EH (cell line): Measurements from ENCODE around the gene CXCL16.
A peak's percentile ranks its signal among the peaks of the same experiment; 100 is the strongest.

Experiments
- DNase-seq: peaks from one replicate; pipeline ENCODE4 v3.0.0-alpha.2; 2015; ENCODE audit warnings: low read depth

Gene CXCL16, protein sequence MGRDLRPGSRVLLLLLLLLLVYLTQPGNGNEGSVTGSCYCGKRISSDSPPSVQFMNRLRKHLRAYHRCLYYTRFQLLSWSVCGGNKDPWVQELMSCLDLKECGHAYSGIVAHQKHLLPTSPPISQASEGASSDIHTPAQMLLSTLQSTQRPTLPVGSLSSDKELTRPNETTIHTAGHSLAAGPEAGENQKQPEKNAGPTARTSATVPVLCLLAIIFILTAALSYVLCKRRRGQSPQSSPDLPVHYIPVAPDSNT

DNA sequence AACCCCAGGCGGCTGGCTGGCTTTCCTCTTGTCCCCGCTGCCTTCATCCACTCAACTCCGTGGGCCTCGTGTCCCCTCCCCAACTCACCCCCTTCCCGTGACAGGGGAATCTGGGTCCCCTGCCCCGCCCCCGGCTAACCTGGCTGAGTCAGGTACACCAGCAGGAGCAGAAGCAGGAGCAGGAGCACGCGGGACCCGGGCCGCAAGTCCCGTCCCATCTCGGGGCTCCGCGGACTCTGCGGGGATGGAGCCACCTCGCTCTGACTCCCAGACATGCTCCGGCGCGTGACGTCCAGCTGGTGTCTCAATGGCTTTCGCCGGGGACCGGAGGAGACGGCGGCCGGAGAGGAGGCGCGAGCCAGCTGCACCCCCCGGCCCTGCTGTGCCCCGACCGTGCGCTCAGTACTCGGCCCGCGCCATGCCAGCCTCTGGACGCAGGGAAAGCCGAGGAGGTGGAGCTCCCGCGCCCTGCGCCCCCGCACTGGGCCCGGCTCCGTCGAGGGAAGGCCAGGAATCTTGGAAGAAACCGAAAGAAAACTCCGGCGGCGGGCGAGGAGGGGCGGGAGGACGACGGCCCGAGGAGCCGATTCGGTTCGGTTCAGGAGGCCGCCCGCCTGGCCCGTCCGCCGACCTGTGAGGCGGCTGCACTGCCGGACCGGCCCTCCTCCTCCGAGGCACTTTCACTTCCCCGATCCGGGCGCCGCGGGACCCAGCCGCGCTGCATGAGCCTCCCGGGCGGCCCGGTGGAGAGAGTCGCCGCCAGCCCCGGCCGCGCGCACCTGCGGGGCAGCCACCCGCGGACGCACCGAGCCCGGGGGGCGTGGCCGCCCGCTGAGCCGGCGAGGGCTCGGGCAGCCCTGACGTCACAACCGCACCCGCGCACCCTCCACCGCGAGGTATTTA is at the start of gene CXCL16, which contains the start of gene ZMYND15:
Gene CXCL16, minus strand, starts transcription at position 807 of the 903 bp plus-strand sequence. Its CDS starts 589 bp downstream, at position 218.
Gene ZMYND15, plus strand, starts transcription at position 712 of the 903 bp plus-strand sequence. CDS start 716 bp downstream, outside the sequence.
- DNase-seq = peak; percentile 42

DNA sequence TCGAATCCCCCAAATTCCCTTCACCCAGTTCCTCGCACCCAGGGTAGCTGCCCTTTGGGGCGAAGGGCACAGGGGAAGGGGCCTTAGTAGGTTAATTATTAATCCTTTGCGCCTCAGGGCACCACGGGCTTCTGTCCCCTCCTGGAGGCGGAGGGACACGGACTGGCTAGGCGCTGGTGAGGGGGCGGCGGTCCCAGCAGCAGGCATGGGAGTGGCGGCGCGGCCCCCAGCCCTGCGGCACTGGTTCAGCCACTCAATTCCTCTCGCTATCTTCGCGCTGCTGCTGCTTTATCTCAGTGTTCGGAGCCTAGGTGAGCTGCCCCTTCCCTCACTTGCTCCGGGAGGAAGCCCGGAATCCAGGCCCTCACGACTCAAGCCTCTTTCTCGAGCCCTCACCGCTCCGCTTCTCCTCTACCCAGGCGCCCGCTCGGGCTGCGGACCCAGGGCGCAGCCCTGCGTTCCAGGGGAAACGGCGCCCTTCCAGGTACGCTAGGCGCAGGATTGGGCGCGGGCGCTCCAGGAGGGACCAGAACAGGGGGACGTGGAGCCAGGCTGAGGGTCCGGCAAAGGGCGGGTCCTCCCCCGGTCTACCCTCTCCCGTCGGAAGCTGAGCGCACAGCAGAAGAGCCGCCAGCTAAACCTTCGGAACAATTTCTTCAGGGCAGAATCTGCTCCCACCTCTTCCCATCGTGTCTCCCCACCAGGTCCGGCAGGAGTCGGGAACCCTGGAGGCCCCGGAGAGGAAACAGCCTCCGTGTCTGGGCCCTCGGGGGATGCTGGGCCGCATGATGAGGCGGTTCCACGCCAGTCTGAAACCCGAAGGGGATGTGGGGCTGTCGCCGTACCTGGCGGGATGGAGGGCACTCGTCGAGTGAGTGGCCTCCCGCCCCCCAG is 49.3 kb upstream of the CXCL16 start, which contains the start of gene GLTPD2:
Gene GLTPD2, plus strand, starts transcription at position 158 of the 894 bp plus-strand sequence. Its CDS starts 48 bp downstream, at position 206.
- peak; percentile 10 for DNase-seq

DNA sequence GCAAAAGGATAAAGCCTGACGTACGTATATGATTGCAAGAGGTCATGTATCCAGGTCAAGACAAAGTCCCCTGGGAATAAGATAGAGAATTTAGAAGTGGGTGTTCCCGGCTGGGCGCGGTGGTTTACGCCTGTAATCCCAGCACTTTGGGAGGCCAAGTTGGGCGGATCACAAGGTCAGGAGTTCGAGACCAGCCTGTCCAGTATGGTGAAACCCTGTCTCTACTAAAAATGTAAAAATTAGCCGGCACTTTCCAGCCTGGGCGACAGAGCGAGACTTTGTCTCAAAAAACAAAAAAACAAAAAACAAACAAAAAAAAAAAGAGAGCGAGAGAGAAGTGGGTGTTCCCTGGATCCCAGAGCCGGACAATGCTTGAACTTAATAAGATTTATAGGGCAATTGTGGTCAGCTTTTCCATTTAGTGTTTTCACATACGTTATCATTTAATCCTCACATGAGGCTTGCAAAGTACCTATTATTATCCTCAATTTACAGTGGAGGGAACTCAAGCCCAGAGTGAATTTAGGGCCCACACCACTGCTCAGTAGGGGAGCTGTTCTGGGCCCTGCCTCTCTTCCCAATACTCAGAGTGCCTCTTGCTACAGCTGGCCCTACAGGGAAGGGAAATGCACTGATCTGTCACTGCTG is 48.6 kb upstream of the CXCL16 start:
- DNase-seq = no peak

DNA sequence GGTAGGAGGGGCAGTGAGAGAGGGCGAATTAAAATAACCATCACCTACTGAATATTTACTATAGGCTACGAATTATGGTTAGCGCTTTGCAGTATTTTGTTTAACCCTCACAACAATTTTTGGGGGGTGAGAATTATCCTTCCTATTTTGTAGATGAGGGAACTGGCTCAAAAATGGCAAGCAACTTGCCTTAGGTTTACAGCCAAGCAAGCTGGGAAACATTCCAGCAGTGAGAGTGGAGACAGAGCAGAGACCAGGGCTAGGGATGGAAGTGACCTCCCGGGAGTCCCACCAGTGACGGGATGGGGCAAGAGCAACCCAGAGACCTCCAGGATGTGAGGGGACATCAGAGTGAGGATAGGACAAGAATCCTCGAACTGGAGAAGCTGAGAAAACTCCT is 46.8 kb upstream of the CXCL16 start:
- DNase-seq = no peak

DNA sequence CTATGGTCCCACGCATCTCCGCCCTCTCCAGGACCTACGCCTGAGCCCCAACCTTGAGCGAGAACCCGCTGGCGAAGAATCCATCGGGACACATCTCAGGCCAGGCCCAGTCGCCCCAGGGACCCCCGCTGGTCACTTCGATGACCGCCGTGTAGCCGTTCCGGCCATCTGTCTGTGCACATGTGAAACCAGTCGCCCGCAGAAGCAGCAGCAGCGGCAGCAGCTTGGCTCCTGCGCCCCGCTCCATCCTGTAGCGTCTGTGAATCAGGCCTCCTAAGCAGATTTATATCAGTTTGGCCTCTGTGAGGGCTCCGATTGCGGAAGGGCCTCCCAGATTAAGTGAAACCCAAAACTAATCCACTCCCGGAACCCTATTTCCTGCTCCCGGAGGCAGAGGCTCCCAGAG is 46.4 kb upstream of the CXCL16 start, which contains the start of gene VMO1:
Gene VMO1, minus strand, starts transcription at position 259 of the 406 bp plus-strand sequence. Its CDS starts 12 bp downstream, at position 247.
- DNase-seq = peak; percentile 38

DNA sequence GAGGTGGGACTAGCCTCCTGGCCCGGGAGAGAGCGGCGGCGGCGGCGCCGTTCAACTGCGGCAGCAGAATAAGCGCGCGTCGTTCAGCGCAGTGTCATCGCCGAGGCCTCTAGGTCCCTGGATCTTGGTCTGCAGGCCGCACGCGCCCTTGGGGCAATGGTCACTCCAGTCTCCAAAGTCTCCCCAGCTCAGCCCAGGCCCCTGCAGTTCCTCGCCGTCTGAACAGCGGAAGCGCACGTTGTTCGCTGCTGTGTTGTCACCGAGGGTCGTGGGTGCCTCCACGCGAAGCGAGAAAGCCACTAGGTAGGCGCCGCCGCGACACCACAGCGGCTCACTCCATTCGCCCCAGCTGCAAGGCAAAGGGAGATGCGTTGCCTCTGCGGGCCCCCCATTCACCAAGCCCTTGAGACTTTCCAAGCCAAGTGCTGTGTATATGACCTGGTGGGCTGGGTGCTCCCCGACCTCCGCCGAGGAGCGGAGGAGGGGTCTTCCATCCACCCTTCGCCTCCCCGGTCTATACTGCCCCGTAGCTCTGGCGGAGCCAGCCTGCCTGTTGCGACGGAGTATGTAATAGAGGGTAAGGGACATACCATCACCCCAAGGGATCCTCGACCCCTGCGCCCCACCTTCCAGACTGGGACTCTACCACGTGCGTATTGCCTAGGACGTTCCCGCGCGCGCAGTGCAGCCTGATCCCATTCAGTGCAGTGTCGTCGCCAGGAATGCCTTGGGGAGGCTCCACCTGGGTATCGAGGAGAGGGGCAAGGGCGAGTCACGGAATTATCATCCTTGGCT is 45.8 kb upstream of the CXCL16 start:
- DNase-seq = peak; percentile 21

DNA sequence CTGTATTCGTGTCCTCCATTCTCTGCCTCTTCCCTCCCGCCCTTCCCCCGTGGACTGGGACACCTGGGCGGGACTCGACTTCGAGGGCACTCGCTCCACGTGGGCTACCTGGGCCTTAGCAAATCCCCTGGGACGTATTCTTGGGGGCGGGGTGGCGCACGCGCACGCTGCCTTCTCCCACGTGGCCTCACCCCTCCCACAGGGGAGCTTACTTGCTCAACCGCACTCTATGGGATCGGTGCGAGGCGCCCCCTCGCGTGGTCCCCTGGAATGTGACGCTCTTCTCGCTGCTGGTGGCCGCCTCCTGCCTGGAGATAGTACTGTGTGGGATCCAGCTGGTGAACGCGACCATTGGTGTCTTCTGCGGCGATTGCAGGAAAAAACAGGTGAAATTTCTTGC is 42.9 kb upstream of the CXCL16 start:
- no peak for DNase-seq

DNA sequence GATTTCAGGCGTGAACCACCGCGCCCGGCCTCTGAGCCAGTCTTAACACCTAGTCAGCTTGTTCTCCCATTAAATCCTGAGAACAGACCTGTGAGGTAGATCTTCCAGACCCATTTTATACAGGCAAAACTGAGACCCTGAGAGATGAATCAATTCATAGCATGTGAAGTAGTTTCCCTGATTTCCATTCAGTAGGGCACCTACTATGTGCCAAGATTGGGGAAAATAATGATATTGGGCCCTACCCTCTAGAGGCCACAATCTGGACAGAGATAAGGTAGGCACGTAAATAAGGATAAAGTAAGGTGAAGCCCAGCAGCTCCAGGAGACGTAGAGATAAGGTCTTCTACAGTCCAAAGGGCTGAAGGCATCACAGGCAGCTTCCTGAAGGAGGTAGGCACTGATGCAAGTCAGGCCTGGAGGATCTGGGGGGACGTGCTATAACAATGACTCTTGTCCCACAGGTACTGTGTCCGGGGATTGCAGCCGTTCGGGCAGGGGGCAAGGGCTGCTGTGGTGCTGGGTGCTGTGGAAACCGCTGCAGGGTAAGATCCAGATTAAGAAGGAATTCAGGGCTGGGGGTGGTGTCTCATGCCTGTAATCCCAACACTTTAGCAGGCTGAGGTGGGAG is 40.7 kb upstream of the CXCL16 start:
- DNase-seq = no peak

DNA sequence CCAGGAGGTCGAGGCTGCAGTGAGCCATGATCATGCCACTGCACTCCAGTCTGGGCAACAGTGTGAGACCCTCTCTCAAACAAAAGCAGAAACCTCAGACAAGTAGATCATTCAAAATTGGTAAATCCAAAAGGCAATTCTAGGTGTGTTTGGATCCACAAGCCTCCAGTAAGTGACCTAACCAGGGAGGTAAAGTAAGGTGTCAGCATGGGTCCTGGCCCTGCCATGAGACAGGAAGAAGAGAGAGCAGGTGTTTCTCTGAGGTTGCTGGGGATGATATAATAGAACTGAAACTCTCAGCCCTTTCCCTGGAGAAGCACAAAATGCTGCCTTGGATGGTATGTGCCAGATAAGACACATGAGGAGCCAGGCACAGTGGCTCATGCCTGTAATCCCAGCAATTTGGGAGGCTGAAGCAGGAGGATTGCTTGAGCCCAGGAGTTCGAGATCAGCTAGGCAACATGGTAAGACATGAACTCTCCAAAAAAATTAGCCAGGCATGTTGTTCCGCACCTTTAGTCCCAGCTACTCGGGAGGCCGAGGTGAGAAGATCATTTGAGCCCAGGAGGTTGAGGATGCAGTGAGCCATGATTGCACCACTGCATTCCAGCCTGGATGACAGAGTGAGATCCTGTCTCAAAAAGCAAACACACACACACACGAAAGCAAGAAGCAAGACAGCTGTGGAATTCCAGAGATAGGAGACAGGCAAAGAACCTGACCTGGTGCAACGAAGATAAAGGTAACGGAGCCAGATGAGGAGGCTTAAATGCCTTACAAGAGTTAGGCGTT is 38.4 kb upstream of the CXCL16 start:
- DNase-seq = peak; percentile 25

DNA sequence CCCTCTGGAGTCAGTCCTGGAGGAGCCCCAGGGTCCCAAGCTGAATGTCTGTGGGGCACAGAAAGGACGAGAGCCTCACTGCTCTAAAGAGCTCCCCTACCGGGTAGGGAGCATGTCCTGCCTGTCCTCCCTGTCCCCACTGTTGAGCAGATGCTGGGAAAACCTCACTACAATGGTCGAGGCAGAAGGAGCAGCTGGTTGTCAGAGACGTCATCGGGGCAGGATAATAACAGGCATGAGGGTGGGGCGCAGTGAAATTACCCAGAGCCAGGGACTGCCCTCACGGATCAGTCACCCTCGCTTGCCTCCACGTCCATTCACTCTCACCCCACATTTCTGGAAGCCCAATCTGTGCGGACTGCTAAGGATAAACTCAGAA is 32.5 kb upstream of the CXCL16 start:
- no peak for DNase-seq

DNA sequence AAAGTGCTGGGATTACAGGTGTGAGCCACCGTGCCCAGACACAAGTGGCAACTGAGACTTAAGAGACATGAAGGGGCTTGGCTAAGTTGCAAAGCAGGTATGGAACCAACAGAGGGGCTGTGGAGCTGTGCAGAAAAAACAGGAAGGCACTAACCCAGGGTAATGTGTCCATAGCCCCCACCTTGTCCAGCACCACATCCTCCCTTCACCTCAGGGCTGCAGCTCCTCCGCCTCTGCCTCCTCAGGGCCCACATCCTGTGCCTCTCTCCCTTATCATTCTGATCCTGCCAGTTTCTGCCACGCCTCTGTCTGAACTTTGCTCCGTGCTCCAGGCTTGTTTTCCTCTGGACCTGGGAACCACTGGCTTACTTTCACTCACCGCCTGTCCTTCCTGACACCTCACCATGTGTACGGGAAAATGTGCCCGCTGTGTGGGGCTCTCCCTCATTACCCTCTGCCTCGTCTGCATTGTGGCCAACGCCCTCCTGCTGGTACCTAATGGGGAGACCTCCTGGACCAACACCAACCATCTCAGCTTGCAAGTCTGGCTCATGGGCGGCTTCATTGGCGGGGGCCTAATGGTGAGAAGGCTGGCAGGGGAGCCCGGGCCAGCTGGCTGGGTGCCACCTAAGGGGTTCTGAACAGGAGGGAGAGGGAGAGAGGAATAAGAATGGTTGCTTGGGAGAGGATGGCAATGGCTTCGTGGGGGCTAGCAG is 31.9 kb upstream of the CXCL16 start, which contains the start of gene TM4SF5:
Gene TM4SF5, plus strand, starts transcription at position 368 of the 716 bp plus-strand sequence. Its CDS starts 37 bp downstream, at position 405.
- DNase-seq = no peak

DNA sequence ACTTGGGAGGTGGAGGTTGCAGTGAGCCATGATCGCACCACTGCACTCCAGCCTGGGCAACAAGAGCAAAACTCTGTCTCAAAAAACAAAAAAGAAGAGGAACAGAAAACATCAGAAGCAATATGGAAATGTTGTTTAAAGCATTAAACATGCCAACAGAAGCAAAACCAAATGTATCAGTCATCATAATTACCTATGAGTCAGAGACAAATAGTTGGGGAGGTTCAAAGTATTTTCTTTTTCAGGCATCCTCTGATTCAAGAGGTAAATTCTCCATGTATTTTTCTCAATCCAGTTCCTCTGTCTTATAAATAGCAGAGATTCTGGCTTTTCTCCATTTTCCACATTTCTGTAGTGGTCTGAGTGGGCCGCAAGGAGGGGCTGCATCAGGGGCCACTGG is 29.9 kb upstream of the CXCL16 start:
- DNase-seq = peak; percentile 53

DNA sequence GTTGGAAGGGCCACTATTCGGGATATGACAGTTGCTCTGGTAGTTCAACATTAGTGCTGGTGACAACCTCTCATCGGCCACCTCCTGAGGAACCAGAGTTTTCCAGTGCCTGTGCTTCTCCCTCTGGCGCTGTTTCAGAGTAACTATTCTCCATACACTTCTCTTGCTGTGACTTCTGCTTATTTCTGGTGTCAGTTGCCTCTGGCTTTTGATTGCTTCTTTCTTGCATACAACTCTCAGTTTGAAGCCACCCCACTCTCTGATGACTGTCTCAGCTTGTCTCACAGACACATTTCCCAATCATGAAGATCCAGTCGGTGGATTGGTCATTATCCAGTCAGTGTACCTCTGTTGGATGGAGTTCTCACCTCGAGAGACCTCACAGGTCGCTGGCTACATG is 28.6 kb upstream of the CXCL16 start:
- DNase-seq = no peak

DNA sequence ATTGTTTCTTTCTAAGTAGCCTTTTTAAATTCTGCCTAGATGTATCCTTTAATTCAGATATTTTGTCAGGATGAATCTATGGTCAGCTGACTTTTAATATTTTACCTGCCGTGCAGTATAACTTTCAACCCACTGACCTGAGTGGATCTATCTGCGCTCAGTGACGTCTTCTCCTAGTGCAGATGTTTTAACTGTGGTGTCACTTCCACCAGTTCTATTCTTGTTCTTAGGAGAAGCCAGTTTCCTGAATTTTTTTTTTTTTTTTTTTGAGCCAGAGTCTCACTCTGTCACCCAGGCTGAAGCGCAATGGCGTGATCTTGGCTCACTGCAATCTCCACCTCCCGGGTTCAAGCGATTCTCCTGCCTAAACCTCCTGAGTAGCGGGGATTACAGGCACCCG is 27.0 kb upstream of the CXCL16 start:
- no peak for DNase-seq

DNA sequence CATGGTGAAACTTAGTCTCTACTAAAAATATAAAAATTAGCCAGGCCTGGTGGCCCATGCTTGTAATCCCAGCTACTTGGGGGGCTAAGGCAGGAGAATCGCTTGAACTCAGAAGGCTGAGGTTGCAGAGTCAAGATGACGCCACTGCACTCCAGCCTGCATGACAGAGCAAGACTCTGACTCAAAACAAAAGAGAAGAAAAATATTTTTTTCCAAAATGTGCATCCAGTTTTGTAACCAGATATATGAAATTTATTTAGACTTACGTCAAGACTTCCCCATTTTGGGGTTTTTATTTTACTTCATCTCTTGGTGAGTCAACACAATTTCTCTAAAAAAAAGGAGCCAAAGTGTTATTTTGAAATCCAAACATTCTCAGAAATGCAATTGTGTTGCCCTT is 26.5 kb upstream of the CXCL16 start:
- no peak for DNase-seq

DNA sequence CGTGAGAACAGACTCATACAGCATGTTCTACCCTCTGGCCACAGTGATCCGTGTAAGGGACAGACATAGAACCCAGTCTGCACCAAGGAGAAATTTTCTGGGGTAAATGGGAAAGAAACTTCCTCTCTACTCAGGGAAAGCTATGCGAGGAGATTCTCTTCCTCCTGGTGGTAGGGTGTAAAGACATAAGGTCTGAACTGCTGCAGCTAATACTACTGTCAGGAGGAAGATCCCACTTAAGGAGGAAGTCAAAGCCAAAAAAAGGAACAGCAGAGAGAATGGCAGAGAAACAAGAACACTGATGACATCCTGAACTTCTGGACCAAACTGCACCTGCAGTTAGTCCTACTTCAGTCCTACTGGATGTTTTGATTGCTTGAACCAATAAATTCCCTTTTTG is 24.9 kb upstream of the CXCL16 start:
- no peak for DNase-seq

DNA sequence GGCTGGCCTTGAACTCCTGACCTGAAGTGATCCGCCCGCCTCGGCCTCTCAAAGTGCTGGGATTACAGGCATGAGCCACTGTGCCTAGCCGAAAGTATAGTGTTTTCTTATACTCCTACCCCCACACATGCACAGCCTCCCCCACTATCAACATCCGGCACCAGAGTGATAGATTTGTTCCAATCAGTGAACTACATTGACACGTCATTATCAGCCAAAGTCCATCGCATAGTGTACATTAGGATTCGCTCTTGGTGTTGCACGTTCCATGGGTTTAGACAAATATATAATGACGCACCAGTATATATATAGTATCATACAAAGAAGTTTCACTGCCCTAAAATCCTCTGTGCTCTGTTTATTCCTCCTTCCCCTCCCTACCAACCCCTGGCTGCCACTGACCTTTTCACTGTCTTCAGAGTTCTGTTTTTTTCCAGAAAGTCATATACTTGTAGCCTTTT is 20.1 kb upstream of the CXCL16 start:
- DNase-seq = no peak

DNA sequence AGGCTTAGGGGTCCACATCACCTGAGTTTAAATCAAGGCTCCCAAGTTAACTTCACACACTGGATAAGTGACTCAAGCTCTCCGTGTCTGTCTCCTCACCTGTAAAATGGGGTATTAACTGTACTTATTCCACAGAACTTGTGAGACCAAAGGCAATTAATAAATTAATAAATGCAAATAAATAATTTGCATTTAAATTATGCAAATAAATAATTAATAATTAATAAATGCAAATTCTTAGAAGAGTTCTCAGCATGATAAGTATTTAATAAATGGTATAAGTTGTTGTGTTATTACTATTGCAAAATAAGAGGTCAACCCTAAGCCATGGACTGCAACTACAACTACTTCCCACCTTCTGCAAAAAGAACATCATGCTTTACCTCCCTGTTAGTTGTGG is 13.7 kb upstream of the CXCL16 start:
- DNase-seq = no peak
